Neural progenitor cell (in vitro differentiated cells): ENCODE data around the gene SLC44A2. TPM values are rescaled to one million over a fixed set of nuclear protein-coding genes. Genes with fewer than 3 reads are reported as not detected.

Source experiments
- DNase-seq: peaks from one replicate; pipeline ENCODE4 v3.0.0-alpha.2; 2016; ENCODE audit warnings: low spot score
- H2AFZ ChIP-seq: fragments of 200-600 bp; sonication (generic); replicated peaks from 2 replicates; pipeline ENCODE4 v1.6.1; 2016; ENCODE audit warnings: antibody characterized with exemption
- H3F3A ChIP-seq: fragments of 200-600 bp; sonication (generic); 2 replicates; pipeline ENCODE4 v1.6.1; 2016; ENCODE audit warnings: antibody characterized with exemption, low read depth
- H3K27ac ChIP-seq: fragments of 200-600 bp; sonication (generic); 2 replicates; pipeline ENCODE4 v1.5.1; 2016; ENCODE audit warnings: mild to moderate bottlenecking
- H3K27me3 ChIP-seq: fragments of 200-600 bp; sonication (generic); 2 replicates; pipeline ENCODE4 v1.6.1; 2016; ENCODE audit warnings: mild to moderate bottlenecking, moderate library complexity
- H3K36me3 ChIP-seq: fragments of 200-600 bp; sonication (generic); 2 replicates; pipeline ENCODE4 v1.5.1; 2016
- H3K4me1 ChIP-seq: fragments of 200-600 bp; sonication (generic); 2 replicates; pipeline ENCODE4 v1.6.1; 2016; ENCODE audit warnings: mixed run types
- H3K4me2 ChIP-seq: fragments of 200-600 bp; sonication (generic); 2 replicates; pipeline ENCODE4 v1.6.1; 2016
- H3K4me3 ChIP-seq: fragments of 200-600 bp; sonication (generic); 2 replicates; pipeline ENCODE4 v1.5.1; 2016
- H3K79me2 ChIP-seq: fragments of 200-600 bp; sonication (generic); 2 replicates; pipeline ENCODE4 v1.6.1; 2016; ENCODE audit warnings: low read depth
- H3K9ac ChIP-seq: fragments of 200-600 bp; sonication (generic); 2 replicates; pipeline ENCODE4 v1.6.1; 2016
- H3K9me3 ChIP-seq: fragments of 200-600 bp; sonication (generic); 2 replicates; pipeline ENCODE4 v1.5.1; 2016; ENCODE audit warnings: low read depth
- H4K20me1 ChIP-seq: fragments of 200-600 bp; sonication (generic); 2 replicates; pipeline ENCODE4 v1.6.1; 2016; ENCODE audit warnings: low read depth
- H3K27ac Mint-ChIP-seq: 3 replicates; pipeline ENCODE4 v1.8.0; 2021; ENCODE audit warnings: mixed read lengths
- H3K27me3 Mint-ChIP-seq: 2 replicates; pipeline ENCODE4 v1.8.0; 2022; ENCODE audit warnings: low read depth, mild to moderate bottlenecking, inconsistent platforms, moderate library complexity, mixed read lengths; ENCODE audit not compliant: insufficient read depth
- H3K36me3 Mint-ChIP-seq: 3 replicates; pipeline ENCODE4 v1.8.0; 2021; ENCODE audit warnings: mixed read lengths
- H3K4me1 Mint-ChIP-seq: 3 replicates; pipeline ENCODE4 v1.8.0; 2021; ENCODE audit warnings: mixed read lengths
- H3K4me3 Mint-ChIP-seq: 3 replicates; pipeline ENCODE4 v1.8.0; 2021; ENCODE audit warnings: mild to moderate bottlenecking, moderate library complexity, mixed read lengths
- H3K9me3 Mint-ChIP-seq: 3 replicates; pipeline ENCODE4 v1.8.0; 2020; ENCODE audit warnings: mixed read lengths
- EZH2 ChIP-seq: fragments of 200-600 bp; sonication (generic); IDR thresholded peaks from 2 replicates; pipeline ENCODE4 v1.6.1; 2017; ENCODE audit warnings: antibody characterized with exemption, mild to moderate bottlenecking, moderate library complexity
- EZH2phosphoT487 ChIP-seq: fragments of 200-600 bp; sonication (generic); IDR thresholded peaks from 2 replicates; pipeline ENCODE4 v1.6.1; 2017; ENCODE audit warnings: antibody characterized with exemption
- total RNA-seq: library from RNA; depleted of rRNA; stranded (reverse); fragments of >200 nt; gene quantifications from 2 replicates; pipeline ENCODE4 v1.2.3, GENCODE V29; 2015; ENCODE audit warnings: low replicate concordance
- TF ChIP-seq, protein P1 (sequence below): fragments of 200-600 bp; sonication (generic); IDR thresholded peaks from 2 replicates; pipeline ENCODE4 v1.5.1; 2017; ENCODE audit warnings: antibody characterized with exemption, mild to moderate bottlenecking

Gene SLC44A2
- total RNA-seq, 1 donor from 2014 or later, result 45.6 TPM

DNA sequence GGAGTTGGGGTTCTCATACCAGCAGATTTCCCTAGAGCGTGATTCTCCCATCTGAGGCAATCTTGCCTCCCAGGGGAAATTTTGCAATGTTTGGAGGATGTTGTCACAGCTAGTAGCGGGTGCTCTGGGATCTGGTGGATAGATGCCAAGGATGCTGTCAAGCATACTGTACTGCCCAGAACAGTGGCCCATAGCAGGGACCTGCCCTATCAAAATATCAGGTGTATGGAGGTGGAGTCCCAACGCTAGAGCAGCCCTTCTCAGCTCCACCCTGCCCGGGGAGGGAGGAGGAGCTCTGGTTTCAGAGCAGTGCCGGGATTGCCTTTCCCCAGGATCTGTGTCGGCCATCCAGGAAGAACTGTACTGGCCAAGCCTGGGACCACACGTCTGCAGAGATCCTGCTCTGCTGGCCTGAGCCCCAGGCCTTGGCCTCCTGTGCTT lies 65.0 kb downstream of the SLC44A2 start:
- H3K27ac ChIP-seq, result no peak overlapping the region
- DNase-seq, result no peak
- H3K4me2 ChIP-seq, result no peak overlapping the region
- no peaks in the 10 kb centered on the region for H3K4me1 ChIP-seq
- H3K27ac Mint-ChIP-seq, result no peak overlapping the region
- no peak overlapping the region for H3K9ac ChIP-seq
- H3K4me1 Mint-ChIP-seq, result peaks cover 12% of the 10 kb centered on the region
- H2AFZ ChIP-seq, result no peak overlapping the region
- peaks cover 99% of the 10 kb centered on the region for H4K20me1 ChIP-seq
- peaks cover 7% of the 10 kb centered on the region for H3K36me3 ChIP-seq
- no peaks in the 10 kb centered on the region for H3K27me3 ChIP-seq
- peaks cover 88% of the 10 kb centered on the region for H3F3A ChIP-seq
- peaks cover 27% of the 10 kb centered on the region for H3K36me3 Mint-ChIP-seq
- TF ChIP-seq, protein P1, sequence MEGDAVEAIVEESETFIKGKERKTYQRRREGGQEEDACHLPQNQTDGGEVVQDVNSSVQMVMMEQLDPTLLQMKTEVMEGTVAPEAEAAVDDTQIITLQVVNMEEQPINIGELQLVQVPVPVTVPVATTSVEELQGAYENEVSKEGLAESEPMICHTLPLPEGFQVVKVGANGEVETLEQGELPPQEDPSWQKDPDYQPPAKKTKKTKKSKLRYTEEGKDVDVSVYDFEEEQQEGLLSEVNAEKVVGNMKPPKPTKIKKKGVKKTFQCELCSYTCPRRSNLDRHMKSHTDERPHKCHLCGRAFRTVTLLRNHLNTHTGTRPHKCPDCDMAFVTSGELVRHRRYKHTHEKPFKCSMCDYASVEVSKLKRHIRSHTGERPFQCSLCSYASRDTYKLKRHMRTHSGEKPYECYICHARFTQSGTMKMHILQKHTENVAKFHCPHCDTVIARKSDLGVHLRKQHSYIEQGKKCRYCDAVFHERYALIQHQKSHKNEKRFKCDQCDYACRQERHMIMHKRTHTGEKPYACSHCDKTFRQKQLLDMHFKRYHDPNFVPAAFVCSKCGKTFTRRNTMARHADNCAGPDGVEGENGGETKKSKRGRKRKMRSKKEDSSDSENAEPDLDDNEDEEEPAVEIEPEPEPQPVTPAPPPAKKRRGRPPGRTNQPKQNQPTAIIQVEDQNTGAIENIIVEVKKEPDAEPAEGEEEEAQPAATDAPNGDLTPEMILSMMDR, result no peak
- no peak for TF ChIP-seq EZH2phosphoT487
- H3K4me3 ChIP-seq, result no peak overlapping the region
- no peaks in the 10 kb centered on the region for H3K9me3 ChIP-seq
- no peaks in the 10 kb centered on the region for H3K9me3 Mint-ChIP-seq
- H3K27me3 Mint-ChIP-seq, result peaks cover 16% of the 10 kb centered on the region
- H3K79me2 ChIP-seq, result peaks cover 18% of the 10 kb centered on the region
- H3K4me3 Mint-ChIP-seq, result no peak overlapping the region

DNA sequence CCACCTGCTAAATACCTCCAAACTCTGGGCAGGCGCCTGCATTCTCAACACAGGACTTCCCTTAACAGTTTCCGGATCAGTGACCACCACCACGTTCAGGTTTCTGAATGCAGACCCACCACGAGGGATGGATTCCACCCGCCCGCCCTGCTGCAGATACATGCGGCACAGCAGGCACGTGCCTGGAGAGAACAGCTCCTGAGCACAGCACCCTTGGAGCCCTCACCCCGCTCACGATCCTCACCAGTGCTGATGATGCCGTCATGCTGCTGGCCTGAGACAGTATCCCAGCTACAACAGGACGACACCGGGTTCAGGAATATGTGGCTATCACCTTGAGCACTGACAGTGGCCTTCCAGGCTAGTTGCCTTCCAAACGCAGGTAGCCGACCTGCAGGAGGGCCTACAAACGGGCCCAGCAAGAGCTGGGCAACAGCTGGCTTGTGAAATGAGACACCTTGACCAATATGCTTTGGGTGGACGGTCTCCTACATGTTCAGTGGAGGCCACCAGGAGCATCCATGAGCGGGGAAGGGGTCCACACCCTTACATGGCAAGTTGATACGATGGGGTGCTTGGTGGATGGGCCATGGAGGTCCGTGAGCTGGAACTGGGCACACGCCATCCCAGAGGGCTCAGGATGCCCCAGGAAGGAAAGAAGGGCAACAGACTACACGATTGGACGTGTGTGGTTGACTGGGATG lies 66.0 kb downstream of the SLC44A2 start:
- H3F3A ChIP-seq, result peaks cover 90% of the 10 kb centered on the region
- H3K27me3 Mint-ChIP-seq, result peaks cover 16% of the 10 kb centered on the region
- TF ChIP-seq, protein P1, result no peak
- TF ChIP-seq EZH2phosphoT487, result no peak
- no peak for TF ChIP-seq EZH2
- H3K9ac ChIP-seq, result no peak overlapping the region
- peaks cover 96% of the 10 kb centered on the region for H4K20me1 ChIP-seq
- no peak overlapping the region for H3K4me3 ChIP-seq
- H3K36me3 Mint-ChIP-seq, result peaks cover 27% of the 10 kb centered on the region
- H3K4me3 Mint-ChIP-seq, result no peak overlapping the region
- H3K4me1 Mint-ChIP-seq, result peaks cover 19% of the 10 kb centered on the region
- no peak overlapping the region for H3K27ac ChIP-seq
- H3K4me2 ChIP-seq, result no peak overlapping the region
- no peaks in the 10 kb centered on the region for H3K27me3 ChIP-seq
- H3K9me3 ChIP-seq, result no peaks in the 10 kb centered on the region
- no peaks in the 10 kb centered on the region for H3K9me3 Mint-ChIP-seq
- no peak overlapping the region for H2AFZ ChIP-seq
- peaks cover 8% of the 10 kb centered on the region for H3K79me2 ChIP-seq
- peaks cover 7% of the 10 kb centered on the region for H3K36me3 ChIP-seq
- H3K27ac Mint-ChIP-seq, result no peak overlapping the region
- no peaks in the 10 kb centered on the region for H3K4me1 ChIP-seq
- DNase-seq, result no peak

DNA sequence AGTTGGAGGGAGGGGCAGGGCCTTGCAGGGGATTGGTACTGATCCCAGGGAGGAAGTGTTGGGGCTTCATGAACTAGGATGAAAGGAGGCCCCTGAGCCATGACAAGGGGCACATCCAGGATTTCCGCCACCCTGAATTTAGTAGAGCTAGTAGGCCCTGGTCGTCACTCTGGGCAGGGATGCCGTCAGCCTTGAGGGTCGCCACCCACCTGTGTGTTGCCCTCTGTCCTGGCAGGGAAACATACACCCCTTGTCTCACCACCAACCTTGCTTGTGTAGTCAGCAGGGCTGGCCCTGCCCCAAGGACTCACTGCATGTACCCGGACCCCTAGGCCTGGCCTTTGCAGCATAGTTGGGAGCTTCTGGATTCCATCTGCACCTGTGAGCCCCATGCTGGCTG lies 66.5 kb downstream of the SLC44A2 start:
- no peak overlapping the region for H3K4me2 ChIP-seq
- H3K27ac Mint-ChIP-seq, result no peak overlapping the region
- peaks cover 16% of the 10 kb centered on the region for H3K27me3 Mint-ChIP-seq
- H3K4me1 ChIP-seq, result no peaks in the 10 kb centered on the region
- H3K27ac ChIP-seq, result no peak overlapping the region
- peaks cover 21% of the 10 kb centered on the region for H3K4me1 Mint-ChIP-seq
- DNase-seq, result no peak
- TF ChIP-seq, protein P1, result no peak
- TF ChIP-seq EZH2phosphoT487 (no peak), EZH2 (no peak)
- H3K9me3 ChIP-seq, result no peaks in the 10 kb centered on the region
- no peak overlapping the region for H3K9ac ChIP-seq
- no peaks in the 10 kb centered on the region for H3K27me3 ChIP-seq
- peaks cover 7% of the 10 kb centered on the region for H3K36me3 ChIP-seq
- H3K9me3 Mint-ChIP-seq, result no peaks in the 10 kb centered on the region
- H4K20me1 ChIP-seq, result peaks cover 93% of the 10 kb centered on the region
- no peak overlapping the region for H3K4me3 Mint-ChIP-seq
- peaks cover 27% of the 10 kb centered on the region for H3K36me3 Mint-ChIP-seq
- H3K79me2 ChIP-seq, result peaks cover 3% of the 10 kb centered on the region
- no peak overlapping the region for H3K4me3 ChIP-seq
- peaks cover 84% of the 10 kb centered on the region for H3F3A ChIP-seq
- H2AFZ ChIP-seq, result no peak overlapping the region
